Neuronal stem cell (in vitro differentiated cells): Measurements from ENCODE around the gene RSPO4.

Experiments used
- DNase-seq: peaks from one replicate; pipeline ENCODE4 v3.0.0-alpha.2; 2013; ENCODE audit warnings: low spot score
- H2AFZ ChIP-seq: one replicate; pipeline ENCODE4 v1.6.1; 2013; ENCODE audit warnings: mild to moderate bottlenecking, low read length, inconsistent platforms
- H2AK5ac ChIP-seq: 2 replicates; pipeline ENCODE4 v1.6.1; 2013; ENCODE audit warnings: low read depth, mild to moderate bottlenecking, inconsistent platforms, low read length, moderate library complexity, mixed read lengths
- H2BK120ac ChIP-seq: 2 replicates; pipeline ENCODE4 v1.6.1; 2013; ENCODE audit warnings: low read depth, mild to moderate bottlenecking, inconsistent platforms, low read length, moderate library complexity, mixed read lengths
- H2BK12ac ChIP-seq: one replicate; pipeline ENCODE4 v1.6.1; 2013; ENCODE audit warnings: low read length, inconsistent platforms
- H2BK15ac ChIP-seq: 2 replicates; pipeline ENCODE4 v1.6.1; 2013; ENCODE audit warnings: mild to moderate bottlenecking, low read length, inconsistent platforms, mixed read lengths
- H2BK5ac ChIP-seq: one replicate; pipeline ENCODE4 v1.6.1; 2013; ENCODE audit warnings: inconsistent platforms, mild to moderate bottlenecking, low read length, moderate library complexity
- H3K14ac ChIP-seq: one replicate; pipeline ENCODE4 v1.6.1; 2013; ENCODE audit warnings: low read length, inconsistent platforms
- H3K18ac ChIP-seq: 2 replicates; pipeline ENCODE4 v1.6.1; 2013; ENCODE audit warnings: low read length, inconsistent platforms
- H3K23ac ChIP-seq: 2 replicates; pipeline ENCODE4 v1.6.1; 2013; ENCODE audit warnings: low read depth, mild to moderate bottlenecking, mixed read lengths, low read length, inconsistent platforms; ENCODE audit not compliant: poor library complexity
- H3K27ac ChIP-seq: replicated peaks from 3 replicates; pipeline ENCODE4 v1.5.1; 2013; ENCODE audit warnings: low read length, inconsistent platforms
- H3K27me3 ChIP-seq, 3 experiments: 2 replicates each; pipeline ENCODE4 v1.6.1; 2013; ENCODE audit warnings: low read length in 3 of 3, mild to moderate bottlenecking in 2 of 3, inconsistent platforms in 1 of 3, low read depth in 1 of 3, mixed read lengths in 1 of 3, moderate library complexity in 1 of 3; ENCODE audit not compliant: control insufficient read depth in 3 of 3, insufficient read depth in 3 of 3
- H3K36me3 ChIP-seq, 2 donors: replicated peaks in 1 of 2; 2 replicates each; pipeline ENCODE4 v1.6.1; 2013; ENCODE audit warnings: low read length in 2 of 2; ENCODE audit not compliant: control insufficient read depth in 2 of 2, insufficient read depth in 2 of 2
- H3K4ac ChIP-seq: 2 replicates; pipeline ENCODE4 v1.6.1; 2013; ENCODE audit warnings: inconsistent platforms, mild to moderate bottlenecking, low read length, moderate library complexity
- H3K4me1 ChIP-seq, 2 donors: 1 replicate in 1 of 2; 2 replicates in 1 of 2; pipeline ENCODE4 v1.6.1; 2013; ENCODE audit warnings: low read length in 2 of 2, low read depth in 1 of 2; ENCODE audit not compliant: control insufficient read depth in 2 of 2, insufficient read depth in 1 of 2
- H3K4me2 ChIP-seq: one replicate; pipeline ENCODE4 v1.6.1; 2013; ENCODE audit warnings: mild to moderate bottlenecking, low read length, inconsistent platforms; ENCODE audit not compliant: insufficient read depth, poor library complexity, severe bottlenecking
- H3K4me3 ChIP-seq, 2 donors: 2 replicates each; pipeline ENCODE4 v1.5.1; 2013; ENCODE audit warnings: low read length in 2 of 2, mild to moderate bottlenecking in 2 of 2, inconsistent platforms in 1 of 2, moderate library complexity in 1 of 2
- H3K79me1 ChIP-seq: one replicate; pipeline ENCODE4 v1.6.1; 2013; ENCODE audit warnings: low read depth, mild to moderate bottlenecking, inconsistent platforms, low read length, moderate library complexity
- H3K9ac ChIP-seq: one replicate; pipeline ENCODE4 v1.6.1; 2013; ENCODE audit warnings: mild to moderate bottlenecking, low read depth, low read length, inconsistent platforms; ENCODE audit not compliant: poor library complexity
- H3K9me3 ChIP-seq, 2 donors: replicated peaks in 1 of 2; 2 replicates each; pipeline versions ENCODE3 to v1.6.1; 2013; ENCODE audit warnings: low read length in 2 of 2, mild to moderate bottlenecking in 2 of 2, inconsistent platforms in 1 of 2, low read depth in 1 of 2, mixed read lengths in 1 of 2, moderate library complexity in 1 of 2; ENCODE audit not compliant: control insufficient read depth in 2 of 2, insufficient read depth in 1 of 2
- H4K8ac ChIP-seq: one replicate; pipeline ENCODE4 v1.6.1; 2013; ENCODE audit warnings: low read depth, mild to moderate bottlenecking, inconsistent platforms, low read length, moderate library complexity
- H4K91ac ChIP-seq: one replicate; pipeline ENCODE4 v1.6.1; 2013; ENCODE audit warnings: low read length, low read depth, mild to moderate bottlenecking, inconsistent platforms; ENCODE audit not compliant: poor library complexity
- WGBS, 2 donors: extraction: QIAGEN DNeasy Blood & Tissue Kit; methylation state at CpG; one replicate each; pipeline ENCODE4 v1.1.7; 2013; ENCODE audit warnings: missing lambda C conversion rate in 2 of 2, mixed read lengths in 1 of 2; ENCODE audit not compliant: insufficient read length in 2 of 2, insufficient replicate concordance in 1 of 2; ENCODE audit errors: extremely low coverage in 2 of 2; 5-methylcytosine and 5-hydroxymethylcytosine counted together

RSPO4 gene

GRCh38 chr20:944774-945410 lies 57.2 kb downstream of the RSPO4 start:
- WGBS, 2 donors = no CpG with 5 or more reads among the region's 13 CpGs
- DNase-seq = no peak
- no peak overlapping the region for H3K27ac ChIP-seq

GRCh38 chr20:944148-944547 lies 58.0 kb downstream of the RSPO4 start:
- Histone ChIP-seq H3K4ac (no peak overlapping the region), H3K4me3 (peak overlapping the region in 1 of 2 donors; percentile 35), H3K18ac (peak overlapping the region; percentile 27), H2BK15ac (no peak overlapping the region), H4K91ac (no peak overlapping the region), H4K8ac (no peak overlapping the region), H2BK120ac (no peak overlapping the region), H3K36me3 (no peaks in the 10 kb centered on the region), H2BK5ac (no peak overlapping the region), H3K4me2 (no peak overlapping the region), H2BK12ac (no peak overlapping the region), H3K14ac (no peak overlapping the region), H2AK5ac (no peak overlapping the region), H3K27ac (no peak overlapping the region), H3K4me1 (peaks cover 0 to 9% of the 10 kb centered on the region in 2 donors), H3K79me1 (peaks cover 2% of the 10 kb centered on the region), H3K27me3 (peaks cover 0 to 8% (median 0%) of the 10 kb centered on the region in 3 experiments), H3K23ac (no peak overlapping the region), H3K9ac (no peak overlapping the region), H2AFZ (no peak overlapping the region), H3K9me3 (no peaks in the 10 kb centered on the region)
- DNase-seq = no peak
- WGBS, 2 donors = no CpG with 5 or more reads among the region's 9 CpGs

More at GRCh38 chr20:944774-945410, 57.2 kb downstream of the RSPO4 start:
- Histone ChIP-seq H3K14ac (no peak overlapping the region), H3K4me2 (no peak overlapping the region), H2BK120ac (no peak overlapping the region), H3K9me3 (no peaks in the 10 kb centered on the region), H3K4me1 (peaks cover 0 to 9% of the 10 kb centered on the region in 2 donors), H3K9ac (no peak overlapping the region), H3K23ac (peak overlapping the region; percentile 18), H3K18ac (peak overlapping the region; percentile 31), H2BK15ac (peak overlapping the region; percentile 59), H2BK5ac (peak overlapping the region; percentile 6), H4K8ac (no peak overlapping the region), H3K4ac (no peak overlapping the region), H2BK12ac (no peak overlapping the region), H3K4me3 (no peak overlapping the region), H4K91ac (no peak overlapping the region), H3K36me3 (no peaks in the 10 kb centered on the region), H2AK5ac (no peak overlapping the region), H3K27me3 (peaks cover 0 to 8% (median 0%) of the 10 kb centered on the region in 3 experiments), H3K79me1 (peaks cover 2% of the 10 kb centered on the region), H2AFZ (no peak overlapping the region)

GRCh38 chr20:942611-943010 lies 59.5 kb downstream of the RSPO4 start:
- Histone ChIP-seq H3K9ac (no peak overlapping the region), H3K27ac (no peak overlapping the region), H3K23ac (no peak overlapping the region), H3K27me3 (peaks cover 0 to 5% (median 0%) of the 10 kb centered on the region in 3 experiments), H4K8ac (no peak overlapping the region), H3K4me2 (no peak overlapping the region), H2AFZ (no peak overlapping the region), H3K4me3 (no peak overlapping the region), H2BK120ac (no peak overlapping the region), H3K14ac (no peak overlapping the region), H3K36me3 (no peaks in the 10 kb centered on the region), H3K4ac (no peak overlapping the region), H4K91ac (no peak overlapping the region), H3K18ac (no peak overlapping the region), H2AK5ac (no peak overlapping the region), H3K79me1 (peaks cover 2% of the 10 kb centered on the region), H2BK15ac (no peak overlapping the region), H3K4me1 (peaks cover 0 to 9% of the 10 kb centered on the region in 2 donors), H2BK5ac (no peak overlapping the region), H3K9me3 (no peaks in the 10 kb centered on the region), H2BK12ac (no peak overlapping the region)
- no peak for DNase-seq
- WGBS, 2 donors = no CpG with 5 or more reads among the region's 7 CpGs

DNA sequence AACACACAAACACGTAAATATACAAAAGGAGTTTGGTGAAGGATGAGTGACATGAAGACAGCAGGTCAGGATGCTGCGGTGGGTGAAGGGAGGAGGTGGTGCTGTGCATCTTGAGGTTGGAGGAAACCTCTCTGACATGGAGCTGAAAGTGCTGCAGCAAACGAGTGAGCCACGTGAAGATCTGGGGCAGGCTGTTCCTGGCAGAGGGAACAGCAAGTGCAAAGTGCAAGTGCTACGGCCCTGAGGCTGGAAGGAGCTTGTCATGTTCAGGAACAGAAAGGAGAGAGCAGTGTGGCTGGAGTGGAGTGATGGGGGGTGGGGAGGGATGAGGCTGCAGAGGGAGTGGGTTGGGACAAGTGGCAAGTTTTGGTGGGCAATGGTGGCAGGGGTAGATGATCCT lies 61.2 kb downstream of the RSPO4 start:
- H3K27me3 ChIP-seq = peaks cover 0 to 3% (median 0%) of the 10 kb centered on the region in 3 experiments
- no peak overlapping the region for H2BK12ac ChIP-seq
- H4K91ac ChIP-seq = no peak overlapping the region
- H3K79me1 ChIP-seq = peaks cover 2% of the 10 kb centered on the region
- no peaks in the 10 kb centered on the region for H3K9me3 ChIP-seq
- H3K23ac ChIP-seq = no peak overlapping the region
- no peak overlapping the region for H2BK120ac ChIP-seq
- no peaks in the 10 kb centered on the region for H3K36me3 ChIP-seq
- no CpG with 5 or more reads among the region's 5 CpGs for WGBS, 2 donors
- H2AFZ ChIP-seq = no peak overlapping the region
- H3K4me1 ChIP-seq = peaks cover 0 to 9% of the 10 kb centered on the region in 2 donors
- no peak overlapping the region for H3K4me2 ChIP-seq
- H2BK5ac ChIP-seq = no peak overlapping the region
- DNase-seq = no peak
- no peak overlapping the region for H3K14ac ChIP-seq
- H3K18ac ChIP-seq = peak overlapping the region; percentile 9
- no peak overlapping the region for H4K8ac ChIP-seq
- H2AK5ac ChIP-seq = no peak overlapping the region
- no peak overlapping the region for H3K27ac ChIP-seq
- no peak overlapping the region for H2BK15ac ChIP-seq
- no peak overlapping the region for H3K4me3 ChIP-seq
- no peak overlapping the region for H3K9ac ChIP-seq
- H3K4ac ChIP-seq = no peak overlapping the region
